Cardiac septum (tissue), 1 donor: ENCODE results near the gene P2RY12. TPM values are rescaled to one million over a fixed set of nuclear protein-coding genes. Genes with fewer than 3 reads are reported as not detected.

Experiments
- DNase-seq: peaks from one replicate; pipeline ENCODE4 v3.0.0-alpha.2; 2020; ENCODE audit warnings: low spot score
- intact Hi-C: fragments of 100-400 bp; cut with DNase I; formaldehyde crosslinking; loops from one replicate; pipeline ENCODE4 v1.14.0; 2022
- total RNA-seq: library from RNA; stranded (reverse); fragmentation: NEBNext Ultra II Directional; extraction: Animal tissue kit (Norgen Biotek cat#: 25700); gene quantifications from one replicate; pipeline ENCODE4 v1.2.1, GENCODE V29; 2021
- donor health status: DM: no; HTN: no; CAD: no.

Gene P2RY12
- total RNA-seq, 1 donor from 2014 or later: 0.13 TPM

DNA sequence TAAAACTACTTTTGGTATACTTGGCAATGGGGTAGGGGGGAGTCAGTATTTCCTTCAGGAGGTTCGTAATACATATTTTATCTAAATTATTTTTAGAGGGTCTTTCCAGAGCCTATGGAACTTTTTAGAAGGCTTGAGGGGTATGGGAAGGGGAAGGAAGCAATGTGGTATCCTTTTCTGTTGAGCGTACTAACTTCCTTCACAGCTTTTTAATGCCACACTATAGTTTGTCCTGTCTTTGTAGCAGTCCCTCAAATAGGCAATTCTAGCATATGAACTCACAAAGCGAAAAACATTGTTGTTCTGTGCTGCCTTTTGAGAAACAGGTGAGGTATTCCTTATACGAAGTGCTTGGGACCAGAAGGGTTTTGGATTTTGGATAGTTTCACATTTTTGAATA, 32.9 kb downstream of the P2RY12 start:
- intact Hi-C loops: no loop called here

DNA sequence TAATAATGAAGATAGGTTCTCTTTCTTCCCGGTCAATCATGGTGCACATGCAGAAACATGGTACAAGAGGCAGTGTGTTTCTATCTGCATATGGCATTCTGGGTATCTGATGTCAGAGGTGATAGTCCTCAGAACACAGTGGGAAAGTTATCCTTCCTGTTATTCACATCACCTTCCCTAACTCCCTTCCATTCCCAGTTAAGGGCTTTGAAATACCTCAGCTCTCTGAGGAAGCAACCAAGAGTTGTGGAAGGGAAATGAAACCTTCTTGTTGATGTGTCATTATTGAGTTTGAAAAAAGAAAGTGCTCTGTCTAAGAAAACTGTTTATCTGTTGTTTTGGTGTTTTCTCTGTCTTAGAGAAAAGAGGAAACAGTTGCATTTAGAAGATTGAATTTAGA, 33.3 kb downstream of the P2RY12 start:
- intact Hi-C loops: no loop called here
- DNase-seq: no peak

More for the DNA sequence above, 32.9 kb downstream of the P2RY12 start:
- DNase-seq: no peak

DNA sequence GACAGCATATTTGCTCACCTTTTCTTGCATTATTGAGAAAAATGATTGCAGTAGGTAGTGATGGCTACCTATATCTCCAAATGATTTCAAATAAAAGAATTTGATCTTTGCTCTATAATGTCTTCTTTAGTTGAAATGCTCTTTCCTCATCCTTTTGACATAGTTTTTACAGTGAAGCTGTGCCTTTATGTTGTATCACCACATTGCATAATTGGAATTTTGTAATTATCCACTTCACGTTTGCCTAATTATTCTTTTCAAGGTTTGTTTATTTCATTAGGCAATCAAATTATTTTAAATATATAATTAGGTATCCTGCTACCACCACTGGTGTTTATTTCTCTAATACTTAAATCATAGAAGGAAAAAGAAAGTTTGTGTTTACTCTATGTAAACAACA, 33.9 kb downstream of the P2RY12 start:
- DNase-seq: no peak
- intact Hi-C loops: no loop called here

- intact Hi-C loops: no loop called here
- DNase-seq: peak; percentile 78
Observed at GRCh38 chr3:151347432-151347831, 37.1 kb downstream of the P2RY12 start.

GRCh38 chr3:151346292-151346691, 38.3 kb downstream of the P2RY12 start:
- DNase-seq: no peak
- intact Hi-C loops: no loop called here

GRCh38 chr3:151345859-151346258, 38.7 kb downstream of the P2RY12 start:
- no peak for DNase-seq
- intact Hi-C loops: no loop called here

DNA sequence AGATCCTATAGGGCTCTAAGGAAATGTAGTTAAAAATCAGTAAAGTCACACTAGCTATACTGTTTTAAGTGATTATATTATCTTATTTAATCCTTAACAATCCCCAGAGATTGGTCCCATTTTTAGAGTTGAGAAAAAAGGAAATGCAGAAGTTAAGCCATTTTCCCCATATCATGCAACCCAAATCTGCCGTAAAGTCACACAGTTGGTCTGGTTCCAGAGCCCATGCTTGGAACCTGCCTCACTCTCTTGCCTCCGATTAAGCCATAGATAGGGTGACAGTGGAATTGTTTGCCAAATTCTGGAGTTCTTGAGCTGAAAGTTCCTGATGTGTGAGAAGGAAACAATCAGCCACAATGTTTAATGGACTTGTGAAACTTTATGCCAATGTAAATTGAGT, 52.9 kb downstream of the P2RY12 start:
- no peak for DNase-seq
- intact Hi-C loops: no loop called here

DNA sequence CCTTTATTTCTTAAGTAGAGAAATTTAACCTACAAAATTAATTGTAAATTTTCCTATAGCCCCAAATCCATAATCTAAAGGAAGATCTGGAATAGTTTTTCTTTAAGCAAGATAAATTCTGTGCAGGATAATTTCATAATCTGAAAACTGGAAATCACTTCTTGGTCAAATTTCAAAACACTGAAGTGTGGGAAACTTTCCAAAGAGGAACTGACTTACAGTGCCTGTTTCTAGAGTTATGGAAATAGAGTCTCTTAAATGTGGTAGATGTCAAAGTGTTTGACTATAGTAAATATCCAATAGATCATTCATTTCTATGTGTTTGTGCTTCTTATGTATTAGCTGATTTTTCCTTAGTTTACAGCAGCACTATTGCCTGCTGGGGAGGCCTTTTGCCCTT, 53.7 kb downstream of the P2RY12 start:
- DNase-seq: no peak
- intact Hi-C loops: no loop called here

DNA sequence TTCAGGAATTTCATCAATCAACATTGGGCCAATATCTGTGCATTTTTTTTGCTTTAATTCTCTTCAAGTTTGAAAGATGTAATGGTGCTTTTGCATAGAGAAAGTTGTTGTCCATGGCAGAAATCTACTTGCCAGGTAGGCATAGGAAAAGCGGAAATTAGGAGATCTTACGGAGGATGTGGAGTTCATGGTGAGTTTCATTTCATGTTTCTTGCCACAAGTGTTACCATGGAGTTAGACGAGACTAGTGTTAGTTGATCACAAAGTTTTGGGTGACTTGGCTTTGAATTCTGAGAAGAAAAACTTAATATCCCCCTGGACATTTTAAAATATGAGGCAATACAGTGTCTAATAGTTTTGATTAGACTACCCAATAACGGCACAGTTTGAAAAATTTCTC, 54.2 kb downstream of the P2RY12 start:
- intact Hi-C loops: no loop called here
- DNase-seq: no peak

GRCh38 chr3:151329363-151329762, 55.2 kb downstream of the P2RY12 start, which contains the start of gene P2RY13:
TSS of gene P2RY13 (minus strand) at chr3:151329549. CDS start at chr3:151329528, 21 bp downstream.
- DNase-seq: no peak
- intact Hi-C loops: no loop called here

- DNase-seq: no peak
- intact Hi-C loops: no loop called here
Observed at GRCh38 chr3:151328298-151328995, 56.1 kb downstream of the P2RY12 start.

- DNase-seq: no peak
- intact Hi-C loops: no loop called here
Observed at GRCh38 chr3:151327571-151328198, 56.9 kb downstream of the P2RY12 start.

DNA sequence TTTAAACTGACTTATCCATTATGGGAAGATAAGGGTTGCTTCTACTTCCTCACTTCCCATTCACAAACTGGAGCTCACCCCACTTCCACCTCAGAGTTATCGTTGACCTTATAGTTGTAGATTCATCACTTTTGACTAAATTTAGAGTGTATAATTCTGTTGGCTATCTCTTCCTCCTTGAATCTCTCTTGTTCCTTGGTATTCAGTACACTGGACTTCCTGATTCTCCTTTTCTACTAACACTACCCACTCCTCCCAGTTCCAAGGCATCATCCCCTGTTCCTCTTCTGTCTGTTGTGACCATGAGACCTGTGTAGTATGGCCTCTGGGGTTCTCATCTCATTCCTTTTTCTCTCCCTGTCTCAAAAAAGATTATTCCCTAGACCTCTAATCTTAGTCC, 62.0 kb downstream of the P2RY12 start:
- no peak for DNase-seq
- intact Hi-C loops: no loop called here

DNA sequence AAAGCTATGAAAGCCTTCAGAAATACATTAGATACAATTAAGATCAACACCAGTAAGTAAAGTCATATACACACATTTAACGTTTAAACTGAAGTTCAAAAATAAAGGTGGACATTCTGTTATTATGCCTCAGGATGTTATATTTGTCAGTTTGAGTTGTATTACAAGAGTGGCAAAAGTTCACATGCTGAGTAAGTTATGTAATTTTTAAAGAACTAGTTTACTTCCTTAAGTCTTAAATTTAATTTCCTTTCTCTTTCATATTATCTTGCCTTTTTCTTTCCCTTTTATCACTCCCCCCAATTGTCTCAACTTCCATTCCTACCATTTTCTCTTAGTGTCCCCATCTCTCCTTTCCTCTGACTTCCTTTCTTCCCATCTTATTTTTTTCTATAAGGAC, 63.0 kb downstream of the P2RY12 start:
- intact Hi-C loops: no loop called here

DNA sequence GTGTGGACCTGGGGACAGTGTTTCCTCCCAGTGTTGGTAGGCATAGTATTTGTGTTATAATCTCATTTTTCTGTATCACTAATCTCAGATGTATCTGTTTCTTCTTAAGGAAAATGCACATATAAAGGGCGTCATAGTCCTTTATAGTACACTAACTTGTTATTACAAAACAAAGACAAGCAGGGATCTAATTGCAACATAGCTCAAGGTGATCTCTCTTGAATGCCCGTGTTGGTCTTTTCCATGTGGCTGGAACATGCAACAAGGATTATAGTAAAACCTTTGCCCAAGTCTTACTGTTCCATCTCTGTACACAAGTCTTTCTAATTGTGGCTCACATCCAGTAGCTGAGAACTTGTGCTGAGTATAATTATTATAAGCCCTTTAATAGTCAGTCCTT, 64.4 kb downstream of the P2RY12 start:
- intact Hi-C loops: no loop called here
- no peak for DNase-seq

More for the DNA sequence above, 63.0 kb downstream of the P2RY12 start:
- DNase-seq: no peak

GRCh38 chr3:151319628-151320027, 64.9 kb downstream of the P2RY12 start:
- DNase-seq: no peak
- intact Hi-C loops: no loop called here

- no peak for DNase-seq
- intact Hi-C loops: no loop called here
Observed at GRCh38 chr3:151318991-151319390, 65.6 kb downstream of the P2RY12 start.

DNA sequence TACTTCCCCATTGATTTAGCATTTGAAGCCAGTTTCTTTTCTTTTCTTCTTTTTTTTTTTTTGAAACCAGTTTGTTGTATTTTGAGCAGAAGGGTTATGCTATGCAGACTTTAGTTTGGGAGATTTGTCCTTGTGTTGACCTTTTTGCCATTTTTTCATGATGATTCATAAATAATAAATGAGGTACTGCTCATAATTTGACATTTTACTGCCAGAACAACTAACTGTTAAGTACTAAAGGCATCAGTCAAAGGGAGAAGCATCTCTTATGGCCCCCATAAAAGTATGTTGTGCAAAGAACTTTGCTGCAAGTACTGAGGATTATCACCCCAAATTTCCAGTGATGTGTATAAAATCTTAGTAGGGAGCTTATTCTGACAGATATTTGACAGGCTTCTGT, 66.2 kb downstream of the P2RY12 start:
- intact Hi-C loops: no loop called here

DNA sequence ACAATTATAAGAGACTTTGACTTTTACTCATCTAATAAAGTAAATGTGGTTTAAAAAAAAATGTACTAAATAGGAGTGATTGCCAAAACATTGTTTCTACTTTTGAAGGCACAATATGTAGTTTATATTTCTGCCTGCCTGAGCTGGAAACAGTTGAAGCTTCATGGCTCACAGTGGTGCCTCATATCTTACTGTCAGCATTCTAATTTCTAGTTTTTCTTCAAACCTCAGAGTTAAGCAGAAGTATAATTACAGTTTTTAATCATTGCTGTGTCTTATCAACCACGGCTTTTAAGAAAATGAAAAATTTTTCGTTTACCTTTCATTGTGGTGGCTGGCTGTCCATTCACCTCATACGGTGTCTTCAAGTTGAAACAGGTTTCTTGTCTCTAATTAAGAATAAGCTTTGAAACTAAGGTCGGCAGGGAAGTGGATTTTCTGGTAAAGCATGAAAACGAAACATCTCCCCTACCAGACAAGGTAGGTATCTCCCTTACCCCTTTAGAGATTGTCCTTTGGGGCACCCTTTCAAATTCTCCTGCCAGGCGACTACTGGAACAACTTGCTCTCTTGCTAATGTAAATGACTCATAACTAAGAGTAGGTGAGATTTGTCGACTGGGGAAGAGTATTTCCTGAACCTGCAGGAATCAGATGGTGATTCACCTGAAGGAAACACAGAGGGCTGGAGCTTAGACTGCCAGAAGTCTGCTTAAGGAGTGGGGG, 68.1 kb downstream of the P2RY12 start, which contains the start of gene GPR87:
GPR87 (minus strand) TSS at position 554 of the 725 bp plus-strand sequence. CDS start 16,720 bp downstream, outside the sequence.
- intact Hi-C loops: no loop called here

More for the DNA sequence above, 66.2 kb downstream of the P2RY12 start:
- no peak for DNase-seq

GRCh38 chr3:151315846-151316245, 68.7 kb downstream of the P2RY12 start:
- intact Hi-C loops: no loop called here
- DNase-seq: no peak

More for the DNA sequence above, 68.1 kb downstream of the P2RY12 start, which contains the start of gene GPR87:
- no peak for DNase-seq
